ENCODE measurements around the gene SLC43A2. TPM values are rescaled to one million over a fixed set of nuclear protein-coding genes. Genes with fewer than 3 reads are reported as not detected.
A peak's percentile ranks its signal among the peaks of the same experiment; 100 is the strongest.

SLC43A2 gene
- total RNA-seq, 4 donors from 2014 or later: 3.7 to 98.9 (median 12.3) TPM

- no peaks in the 10 kb centered on the region for H3K36me3 ChIP-seq
- TF ChIP-seq EP300 (IDR thresholded peaks at IDR 0.05; ENCODE audit: low read depth): no peak
- no peak for TF ChIP-seq CTCF (IDR thresholded peaks at IDR 0.05)
- TF ChIP-seq POLR2AphosphoS5 (IDR thresholded peaks at IDR 0.05): no peak
- no peak for TF ChIP-seq POLR2A (IDR thresholded peaks at IDR 0.05)
- H3K9me3 ChIP-seq: no peaks in the 10 kb centered on the region
- no peak overlapping the region for H3K27ac ChIP-seq
- H3K4me1 ChIP-seq: peaks cover 0 to 11% (median 4%) of the 10 kb centered on the region in 4 donors
- no peak overlapping the region for H3K4me3 ChIP-seq
- DNase-seq: no peak
- intact Hi-C loops (cut with DNase I; ENCODE audit: low total_unique reads) (no loop called here), in situ Hi-C loops (cut with MboI; ENCODE audit: low pct_ligation_motif_present in 1 of 4, low pct_unique_long_range_greater_than_20kb in 1 of 4, low sequenced_read_pairs in 3 of 4) (no loop called here)
- 79 to 80% methylated on average over 2 to 16 of the region's 16 CpGs for WGBS, 2 donors (ENCODE audit: low coverage in 1 of 2)
- H3K27me3 ChIP-seq: no peaks in the 10 kb centered on the region
Measured at GRCh38 chr17:1612400-1612799, 16.2 kb downstream of the SLC43A2 start.

- Histone ChIP-seq H3K27me3 (no peaks in the 10 kb centered on the region), H3K4me3 (no peak overlapping the region), H3K27ac (peak overlapping the region in 2 of 4 donors; percentile 19 to 20), H3K9me3 (no peaks in the 10 kb centered on the region), H3K36me3 (no peaks in the 10 kb centered on the region), H3K4me1 (peaks cover 0 to 10% (median 3%) of the 10 kb centered on the region in 4 donors)
- in situ Hi-C loops (cut with MboI; ENCODE audit: low pct_ligation_motif_present in 1 of 4, low pct_unique_long_range_greater_than_20kb in 1 of 4, low sequenced_read_pairs in 3 of 4): no loop called here
- intact Hi-C loops (cut with DNase I; ENCODE audit: low total_unique reads): no loop called here
- WGBS, 2 donors (ENCODE audit: low coverage in 1 of 2): 86% methylated on average over 10 of the region's 10 CpGs
- no peak for DNase-seq
- TF ChIP-seq CTCF (IDR thresholded peaks at IDR 0.05) (no peak), POLR2A (IDR thresholded peaks at IDR 0.05) (no peak), EP300 (IDR thresholded peaks at IDR 0.05; ENCODE audit: low read depth) (no peak), POLR2AphosphoS5 (IDR thresholded peaks at IDR 0.05) (no peak)
Measured at GRCh38 chr17:1611715-1612114, 16.9 kb downstream of the SLC43A2 start.

GRCh38 chr17:1608676-1609075 lies 20.0 kb downstream of the SLC43A2 start:
- no peaks in the 10 kb centered on the region for H3K36me3 ChIP-seq
- TF ChIP-seq CTCF (IDR thresholded peaks at IDR 0.05) (no peak), POLR2AphosphoS5 (IDR thresholded peaks at IDR 0.05) (no peak), POLR2A (IDR thresholded peaks at IDR 0.05) (no peak), EP300 (IDR thresholded peaks at IDR 0.05; ENCODE audit: low read depth) (no peak)
- H3K4me3 ChIP-seq: no peak overlapping the region
- intact Hi-C loops (cut with DNase I; ENCODE audit: low total_unique reads) (no loop called here), in situ Hi-C loops (cut with MboI; ENCODE audit: low pct_ligation_motif_present in 1 of 4, low pct_unique_long_range_greater_than_20kb in 1 of 4, low sequenced_read_pairs in 3 of 4) (no loop called here)
- no peaks in the 10 kb centered on the region for H3K9me3 ChIP-seq
- WGBS, 2 donors (ENCODE audit: low coverage in 1 of 2): 76 to 93% methylated on average over 3 to 7 of the region's 7 CpGs
- no peak for DNase-seq
- H3K27ac ChIP-seq: peak overlapping the region in 2 of 4 donors; percentile 42 to 53
- peaks cover 0 to 14% (median 3%) of the 10 kb centered on the region in 4 donors for H3K4me1 ChIP-seq
- no peaks in the 10 kb centered on the region for H3K27me3 ChIP-seq

GRCh38 chr17:1607971-1608320 lies 20.7 kb downstream of the SLC43A2 start:
- Histone ChIP-seq H3K27ac (peak overlapping the region; percentile 42 to 60 (median 48)), H3K9me3 (no peaks in the 10 kb centered on the region), H3K4me3 (no peak overlapping the region), H3K27me3 (no peaks in the 10 kb centered on the region), H3K36me3 (no peaks in the 10 kb centered on the region), H3K4me1 (peaks cover 0 to 14% (median 3%) of the 10 kb centered on the region in 4 donors)
- TF ChIP-seq POLR2AphosphoS5 (IDR thresholded peaks at IDR 0.05) (no peak), EP300 (IDR thresholded peaks at IDR 0.05; ENCODE audit: low read depth) (no peak), POLR2A (IDR thresholded peaks at IDR 0.05) (no peak), CTCF (IDR thresholded peaks at IDR 0.05) (no peak)
- WGBS, 2 donors (ENCODE audit: low coverage in 1 of 2): 71% methylated on average over 5 of the region's 5 CpGs; no CpG with 5 or more reads in 1 of the 2 donors
- intact Hi-C loops (cut with DNase I; ENCODE audit: low total_unique reads) (no loop called here), in situ Hi-C loops (cut with MboI; ENCODE audit: low pct_ligation_motif_present in 1 of 4, low pct_unique_long_range_greater_than_20kb in 1 of 4, low sequenced_read_pairs in 3 of 4) (no loop called here)
- DNase-seq: no peak

Measured in transverse colon (tissue), 4 donors.